ENCODE data around the gene EVI5L. TPM values are rescaled to one million over a fixed set of nuclear protein-coding genes. Genes with fewer than 3 reads are reported as not detected.
A peak's percentile ranks its signal among the peaks of the same experiment; 100 is the strongest.

Gene EVI5L
- total and polyA plus RNA-seq, 2 donors (not counting 3 experiments of a cell fraction or from before 2014, with no cell fraction given) = 11.9 to 13.5 TPM

- no TSS peak for BruUV-seq (replicated peaks)
- FAIRE-seq (peak; percentile 35), DNase-seq (ENCODE audit: low read depth, low spot score) (peak; percentile 33)
- Histone ChIP-seq H4K20me1 (replicated peaks; ENCODE audit: control insufficient read depth, extremely low read depth, insufficient read depth, low read length) (no peaks in the 10 kb centered on the region), H3K9me1 (replicated peaks; ENCODE audit: control insufficient read depth, extremely low read depth, insufficient read depth, low read length) (no peaks in the 10 kb centered on the region), H3K9me3 (replicated peaks; ENCODE audit: control insufficient read depth, insufficient read depth, low read length) (no peaks in the 10 kb centered on the region), H3K79me2 (ENCODE audit: control insufficient read depth, insufficient read depth, low read length) (no peaks in the 10 kb centered on the region), H3K27me3 (ENCODE audit: control insufficient read depth in 2 of 2, insufficient read depth in 2 of 2, low read length in 2 of 2) (no peaks in the 10 kb centered on the region), H3K4me2 (ENCODE audit: insufficient read depth, low read length) (peak within 1 kb of the TSS; percentile 62), H3K4me1 (ENCODE audit: control insufficient read depth, extremely low read depth, insufficient read depth, low read length) (peaks cover 8% of the 10 kb centered on the region), H2AFZ (ENCODE audit: low read depth, low read length) (peak within 1 kb of the TSS; percentile 96), H3K9ac (replicated peaks; ENCODE audit: extremely low read depth, insufficient read depth, low read length) (peak within 1 kb of the TSS; percentile 51), H3K4me3 (replicated peaks in 1 of 3; ENCODE audit: insufficient read depth in 1 of 3, low read depth in 1 of 3, low read length in 3 of 3) (peak within 1 kb of the TSS; percentile 31 to 43 (median 42)), H3K27ac (ENCODE audit: insufficient read depth, low read depth, low read length) (peak within 1 kb of the TSS; percentile 22), H3K36me3 (ENCODE audit: control insufficient read depth in 2 of 2, extremely low read depth in 1 of 2, insufficient read depth in 2 of 2, low read length in 2 of 2) (no peaks in the 10 kb centered on the region)
- CTCF ChIA-PET = interaction anchor here (1.0 to 4.7 kb wide), 4 partner anchors 9 to 207 kb away, joined by 3 to 20 read pairs (median 4); partner anchors contain the start of gene TRAPPC5
- TF ChIP-seq MYC (IDR thresholded peaks at IDR 0.05; ENCODE audit: low read depth, low read length) (no peak), POLR2AphosphoS5 (IDR thresholded peaks at IDR 0.05; ENCODE audit: insufficient read depth, low read depth, low read length) (peak; percentile 33), FOS (IDR thresholded peaks at IDR 0.05; ENCODE audit: borderline replicate concordance, insufficient read depth, low read length) (peak; percentile 47)
- POLR2A ChIA-PET = no interaction called here
- intact Hi-C loops (cut with micrococcal nuclease) (loop anchor here (1.0 kb wide), 1 partner anchor 15 kb away; the partner anchor contains the start of gene MAP2K7), dilution Hi-C loops (cut with MboI; ENCODE audit: extremely low pct_ligation_motif_present, low sequenced_read_pairs) (no loop called here)
Observed at GRCh38 chr19:7888145-7888825, 58.3 kb downstream of the EVI5L start, which contains the start of gene LRRC8E. Gene LRRC8E, plus strand, starts transcription at chr19:7888510. Its CDS starts 7,094 bp downstream, at chr19:7895604.

DNA sequence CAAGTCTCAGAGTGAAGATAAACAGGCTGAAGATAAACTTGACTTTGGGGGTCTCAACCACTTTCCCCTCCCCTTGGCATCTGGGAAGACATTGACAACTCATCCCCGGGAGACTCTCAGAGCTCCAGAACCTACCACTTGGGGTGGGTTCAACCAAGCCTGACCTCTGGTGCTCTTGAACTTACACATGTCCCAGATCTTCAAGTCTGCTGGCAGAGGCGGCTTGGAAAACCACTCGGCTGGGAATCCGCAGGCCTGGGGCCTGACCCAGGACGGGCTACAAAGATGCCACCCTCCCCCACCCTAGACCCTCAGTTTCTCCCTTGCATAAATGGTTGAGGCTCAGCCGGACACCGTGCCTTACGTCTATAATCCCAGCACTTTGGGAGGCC, 58.8 kb downstream of the EVI5L start:
- Histone ChIP-seq H3K4me2 (ENCODE audit: insufficient read depth, low read length) (peak overlapping the region; percentile 62), H3K4me1 (ENCODE audit: control insufficient read depth, extremely low read depth, insufficient read depth, low read length) (peaks cover 8% of the 10 kb centered on the region), H3K9ac (replicated peaks; ENCODE audit: extremely low read depth, insufficient read depth, low read length) (peak overlapping the region; percentile 51), H3K9me3 (replicated peaks; ENCODE audit: control insufficient read depth, insufficient read depth, low read length) (no peaks in the 10 kb centered on the region), H3K79me2 (ENCODE audit: control insufficient read depth, insufficient read depth, low read length) (no peaks in the 10 kb centered on the region), H4K20me1 (replicated peaks; ENCODE audit: control insufficient read depth, extremely low read depth, insufficient read depth, low read length) (no peaks in the 10 kb centered on the region), H3K27me3 (ENCODE audit: control insufficient read depth in 2 of 2, insufficient read depth in 2 of 2, low read length in 2 of 2) (no peaks in the 10 kb centered on the region), H3K9me1 (replicated peaks; ENCODE audit: control insufficient read depth, extremely low read depth, insufficient read depth, low read length) (no peaks in the 10 kb centered on the region), H3K36me3 (ENCODE audit: control insufficient read depth in 2 of 2, extremely low read depth in 1 of 2, insufficient read depth in 2 of 2, low read length in 2 of 2) (no peaks in the 10 kb centered on the region), H3K27ac (ENCODE audit: insufficient read depth, low read depth, low read length) (peak overlapping the region; percentile 22), H3K4me3 (replicated peaks in 1 of 3; ENCODE audit: insufficient read depth in 1 of 3, low read depth in 1 of 3, low read length in 3 of 3) (peak overlapping the region; percentile 31 to 43 (median 42)), H2AFZ (ENCODE audit: low read depth, low read length) (peak overlapping the region; percentile 96)
- TSS peak; percentile 46 for BruUV-seq (replicated peaks)
- ChIA-PET CTCF (interaction anchor here (1.0 to 4.7 kb wide), 5 partner anchors 10 to 321 kb away, joined by 3 to 20 read pairs (median 3); partner anchors contain the start of gene TRAPPC5), POLR2A (no interaction called here)
- TF ChIP-seq POLR2A (IDR thresholded peaks at IDR 0.05; ENCODE audit: low read depth, low read length) (no peak), JUN (IDR thresholded peaks at IDR 0.05; ENCODE audit: borderline replicate concordance, insufficient read depth, insufficient read length, low read depth) (no peak), GATA2 (IDR thresholded peaks at IDR 0.05; ENCODE audit: insufficient read depth, insufficient read length, low read depth, low read length) (no peak), CTCF (IDR thresholded peaks at IDR 0.05; ENCODE audit: extremely low read depth in 1 of 2, insufficient read depth in 1 of 2, low read depth in 1 of 2, low read length in 2 of 2) (no peak), FOS (IDR thresholded peaks at IDR 0.05; ENCODE audit: borderline replicate concordance, insufficient read depth, low read length) (no peak), MAX (IDR thresholded peaks at IDR 0.05; ENCODE audit: insufficient read depth, insufficient read length) (no peak), MYC (IDR thresholded peaks at IDR 0.05; ENCODE audit: low read depth, low read length) (no peak), POLR2AphosphoS5 (IDR thresholded peaks at IDR 0.05; ENCODE audit: insufficient read depth, low read depth, low read length) (no peak), EZH2 (IDR thresholded peaks at IDR 0.05; ENCODE audit: borderline replicate concordance, low read depth, low read length, severe bottlenecking) (no peak)
- dilution Hi-C loops (cut with MboI; ENCODE audit: extremely low pct_ligation_motif_present, low sequenced_read_pairs) = no loop called here
- intact Hi-C loops (cut with micrococcal nuclease) = loop anchor here (1.0 kb wide), 1 partner anchor 14 kb away; the partner anchor contains the start of gene MAP2K7
- DNase-seq (ENCODE audit: low read depth, low spot score) (no peak), FAIRE-seq (no peak)

Measured in endothelial cell of umbilical vein (primary cell).